HepG2 (cell line): ENCODE measurements around the gene SNX24. TPM values are rescaled to one million over a fixed set of nuclear protein-coding genes. Genes with fewer than 3 reads are reported as not detected.

ENCODE experiments used
- ATAC-seq: fragments of 200-7000 bp; cut with Tn5 transposase; 3 replicates; pipeline ENCODE4 v1.9.1; 2020; ENCODE audit warnings: mild to moderate bottlenecking, moderate library complexity
- BruUV-seq: library from RNA; stranded (reverse); fragments of 400-500 nt; replicated peaks from 2 replicates; lab custom pipeline; 2021; lab: Mats Ljungman, UMichigan
- CTCF ChIA-PET: fragments of 300-600 bp; formaldehyde crosslinking; extraction: SDS; loops from one replicate; lab custom pipeline; 2021; ENCODE audit warnings: low total read pairs, inconsistent platforms, low intra/inter-chr PET ratio; lab: Yijun Ruan, JAX
- POLR2A ChIA-PET: fragments of 350-600 bp; sonication (Branson Sonifier 250); formaldehyde crosslinking; loops from one replicate; lab custom pipeline; 2020; ENCODE audit warnings: antibody characterized with exemption, inconsistent platforms; lab: Yijun Ruan, JAX
- DNase-seq: peaks from one replicate; pipeline ENCODE4 v3.0.0-alpha.2; 2015; ENCODE audit warnings: low spot score
- FAIRE-seq: peaks from 3 replicates; lab custom pipeline; 2011; peaks lifted over from hg19 to GRCh38; lab: Jason Lieb, UNC
- H2AFZ ChIP-seq: one replicate; pipeline ENCODE4 v1.6.1; 2011; ENCODE audit warnings: low read length, inconsistent platforms
- H3K27ac ChIP-seq: fragments of 300-600 bp; 3 replicates; pipeline ENCODE4 v1.8.0; 2011; ENCODE audit warnings: mixed run types, mild to moderate bottlenecking, mixed read lengths, low read length, inconsistent platforms; ENCODE audit not compliant: insufficient read depth; ENCODE audit errors: extremely low read length
- H3K27me3 ChIP-seq, 2 experiments: fragments of 200-600 bp in 1 of 2; 2 replicates in 1 of 2; 3 replicates in 1 of 2; pipeline versions ENCODE4 v1.6.0 to v1.8.0; 2011; ENCODE audit warnings: low read length in 2 of 2, mild to moderate bottlenecking in 2 of 2, moderate library complexity in 2 of 2, inconsistent platforms in 1 of 2; ENCODE audit not compliant: insufficient read depth in 2 of 2, control insufficient read depth in 1 of 2
- H3K36me3 ChIP-seq, 2 experiments: fragments of 200-600 bp in 1 of 2; replicated peaks in 1 of 2; 2 replicates in 1 of 2; 3 replicates in 1 of 2; pipeline versions ENCODE4 v1.5.1 to v1.8.0; 2011; ENCODE audit warnings: low read length in 2 of 2, inconsistent platforms in 1 of 2; ENCODE audit not compliant: insufficient read depth in 2 of 2, control insufficient read depth in 1 of 2
- H3K4me1 ChIP-seq: 2 replicates; pipeline ENCODE4 v1.5.1; 2012; ENCODE audit warnings: low read length, inconsistent platforms; ENCODE audit not compliant: insufficient read depth
- H3K4me2 ChIP-seq: 2 replicates; pipeline ENCODE4 v1.6.0; 2011; ENCODE audit warnings: low read depth, low read length, inconsistent platforms
- H3K4me3 ChIP-seq, 3 experiments: fragments of 200-600 bp in 1 of 3; sonication (generic), shearing (Covaris generic) in 1 of 3; replicated peaks in 1 of 3; 2 replicates each; pipeline ENCODE4 v1.5.1; 2011 to 2016; ENCODE audit warnings: low read length in 3 of 3, inconsistent platforms in 2 of 3, low read depth in 2 of 3, mild to moderate bottlenecking in 2 of 3, control low read depth in 1 of 3, mixed read lengths in 1 of 3; ENCODE audit not compliant: insufficient read depth in 1 of 3
- H3K79me2 ChIP-seq: one replicate; pipeline ENCODE4 v1.6.1; 2011; ENCODE audit warnings: low read length, inconsistent platforms; ENCODE audit not compliant: insufficient read depth
- H3K9ac ChIP-seq: 2 replicates; pipeline ENCODE4 v1.6.0; 2011; ENCODE audit warnings: mild to moderate bottlenecking, low read depth, low read length, inconsistent platforms; ENCODE audit not compliant: insufficient read depth
- H3K9me3 ChIP-seq: 2 replicates; pipeline ENCODE4 v1.5.1; 2012; ENCODE audit warnings: mild to moderate bottlenecking, low read length
- H4K20me1 ChIP-seq: 2 replicates; pipeline ENCODE4 v1.6.0; 2011; ENCODE audit warnings: inconsistent platforms, mild to moderate bottlenecking, low read length, moderate library complexity; ENCODE audit not compliant: insufficient read depth
- CREBL2 ChIP-seq: sonication (generic); formaldehyde crosslinking; IDR thresholded peaks from 2 replicates; pipeline ENCODE4 v1.8.1; 2023; ENCODE audit warnings: missing genetic modification reagents, mild to moderate bottlenecking, borderline replicate concordance
- FOXJ3 ChIP-seq: sonication (generic); formaldehyde crosslinking; IDR thresholded peaks from 2 replicates; pipeline ENCODE4 v1.4.0; 2020; ENCODE audit warnings: missing genetic modification reagents, mild to moderate bottlenecking, borderline replicate concordance
- FOXM1 ChIP-seq: sonication (generic); formaldehyde crosslinking; IDR thresholded peaks from 2 replicates; pipeline ENCODE4 v1.5.0; 2020; ENCODE audit warnings: missing genetic modification reagents
- IKZF5 ChIP-seq: IDR thresholded peaks from 2 replicates; pipeline ENCODE4 v1.6.1; 2018; ENCODE audit warnings: missing genetic modification reagents, mild to moderate bottlenecking, missing compliant biosample characterization
- KLF16 ChIP-seq, 2 experiments: sonication (generic) in 1 of 2; formaldehyde crosslinking in 1 of 2; IDR thresholded peaks; 2 replicates each; pipeline versions ENCODE4 v1.6.1 to v1.8.0; 2016 to 2023; ENCODE audit warnings: missing genetic modification reagents in 2 of 2, missing compliant biosample characterization in 1 of 2
- NFE2L1 ChIP-seq: sonication (generic); formaldehyde crosslinking; IDR thresholded peaks from 2 replicates; pipeline ENCODE4 v1.4.0; 2020; ENCODE audit warnings: missing genetic modification reagents, mild to moderate bottlenecking, borderline replicate concordance
- POLR2G ChIP-seq: fragments of 200-400 bp; formaldehyde crosslinking; IDR thresholded peaks from 2 replicates; pipeline ENCODE4 v1.6.1; 2018; ENCODE audit warnings: mild to moderate bottlenecking, low read depth, low read length, moderate library complexity
- SP140L ChIP-seq: sonication (generic); formaldehyde crosslinking; IDR thresholded peaks from 2 replicates; pipeline ENCODE4 v1.4.0; 2020; ENCODE audit warnings: missing genetic modification reagents, borderline replicate concordance
- ZBTB42 ChIP-seq: sonication (generic); formaldehyde crosslinking; IDR thresholded peaks from 2 replicates; pipeline ENCODE4 v1.5.0; 2020; ENCODE audit warnings: mild to moderate bottlenecking, missing genetic modification reagents
- ZNF362 ChIP-seq: sonication (generic); formaldehyde crosslinking; IDR thresholded peaks from 2 replicates; pipeline ENCODE4 v1.4.0; 2020; ENCODE audit warnings: missing genetic modification reagents, mild to moderate bottlenecking, borderline replicate concordance
- ZNF790 ChIP-seq: sonication (generic); formaldehyde crosslinking; IDR thresholded peaks from 2 replicates; pipeline ENCODE4 v1.8.0; 2022; ENCODE audit warnings: missing genetic modification reagents, mild to moderate bottlenecking, borderline replicate concordance
- in situ Hi-C: cut with HindIII; loops from 2 replicates; pipeline ENCODE4 v1.10.0; 2017; ENCODE audit warnings: low pct_unique_long_range_greater_than_20kb; ENCODE audit not compliant: extremely low pct_ligation_motif_present
- intact Hi-C: fragments of 100-400 bp; cut with micrococcal nuclease; formaldehyde crosslinking; loops from one replicate; pipeline ENCODE4 v1.10.0; 2022; ENCODE audit not compliant: unreplicated experiment
- polyA plus RNA-seq, 8 experiments: library from polyadenylated mRNA; depleted of rRNA in 3 of 8; stranded (reverse) in 7 of 8; unstranded in 1 of 8; fragments of >200 nt; fragmentation: Illumina TruSeq in 4 of 8; extraction: Trizol in 4 of 8; gene quantifications; 2 replicates each; pipeline versions ENCODE4 v1.2.1 to v1.2.3, GENCODE V29; 2011 to 2016; ENCODE audit warnings: low read depth in 4 of 8, missing spikeins in 1 of 8, mixed read lengths in 1 of 8; ENCODE audit not compliant: insufficient read depth in 1 of 8
- total RNA-seq, 5 experiments: library from RNA; depleted of rRNA; stranded (reverse); fragments of >200 nt; fragmentation: Illumina TruSeq; extraction: Trizol; gene quantifications; 2 replicates each; pipeline ENCODE4 v1.2.3, GENCODE V29; 2016; ENCODE audit warnings: low read depth in 1 of 5

The SNX24 gene
- total and polyA plus RNA-seq, 2 of the 13 experiments (the other 11 are each of a cell fraction or from before 2014, with no cell fraction given) = 7.2 to 23.7 TPM

GRCh38 chr5:122954719-122955118 is 109.3 kb downstream of the SNX24 start (continued):
- TF ChIP-seq CREBL2 (CRISPR knock-in tag) (no peak), NFE2L1 (CRISPR knock-in tag) (no peak)
- TF ChIP-seq, all 625 proteins: peak for 0

- ChIA-PET POLR2A (no interaction called here), CTCF (no interaction called here)
- H3K27ac ChIP-seq = no peak overlapping the region
- no peak overlapping the region for H2AFZ ChIP-seq
- FAIRE-seq (no peak), ATAC-seq (no peak), DNase-seq (no peak)
- H3K79me2 ChIP-seq = no peaks in the 10 kb centered on the region
- no peaks in the 10 kb centered on the region for H3K36me3 ChIP-seq
- intact Hi-C loops (no loop called here), in situ Hi-C loops (no loop called here)
- H3K9ac ChIP-seq = no peak overlapping the region
- no peaks in the 10 kb centered on the region for H3K4me1 ChIP-seq
- BruUV-seq = no TSS peak
- TF ChIP-seq FOXJ3 (CRISPR knock-in tag) (no peak), IKZF5 (CRISPR knock-in tag) (no peak), POLR2G (no peak), ZNF790 (CRISPR knock-in tag) (no peak), ZNF362 (CRISPR knock-in tag) (no peak), SP140L (CRISPR knock-in tag) (no peak), ZBTB42 (CRISPR knock-in tag) (no peak), KLF16 (CRISPR knock-in tag; IDR thresholded peaks at IDR 0.05) (no peak), FOXM1 (CRISPR knock-in tag) (no peak)
- no peaks in the 10 kb centered on the region; a peak in 1 of 5 replicates for H3K27me3 ChIP-seq
- peaks cover 15% of the 10 kb centered on the region for H3K9me3 ChIP-seq
- no peak overlapping the region for H3K4me3 ChIP-seq
- H4K20me1 ChIP-seq = no peaks in the 10 kb centered on the region
- H3K4me2 ChIP-seq = no peak overlapping the region
Observed at GRCh38 chr5:122957457-122957856, 112.0 kb downstream of the SNX24 start.
